HG03457 (cell line): Measurements from ENCODE around the gene CRLF2.
"Not testable (repeated sequence)": the region's sequence is repeated elsewhere in the genome, so short reads cannot be mapped to it uniquely, and the experiment has no call there.

Source experiments
- ATAC-seq: cut with Tn5 transposase; IDR thresholded peaks from one replicate; pipeline ENCODE4 v1.9.1; 2021; ENCODE audit warnings: moderate number of reproducible peaks; ENCODE audit not compliant: unreplicated experiment

CRLF2 gene

DNA sequence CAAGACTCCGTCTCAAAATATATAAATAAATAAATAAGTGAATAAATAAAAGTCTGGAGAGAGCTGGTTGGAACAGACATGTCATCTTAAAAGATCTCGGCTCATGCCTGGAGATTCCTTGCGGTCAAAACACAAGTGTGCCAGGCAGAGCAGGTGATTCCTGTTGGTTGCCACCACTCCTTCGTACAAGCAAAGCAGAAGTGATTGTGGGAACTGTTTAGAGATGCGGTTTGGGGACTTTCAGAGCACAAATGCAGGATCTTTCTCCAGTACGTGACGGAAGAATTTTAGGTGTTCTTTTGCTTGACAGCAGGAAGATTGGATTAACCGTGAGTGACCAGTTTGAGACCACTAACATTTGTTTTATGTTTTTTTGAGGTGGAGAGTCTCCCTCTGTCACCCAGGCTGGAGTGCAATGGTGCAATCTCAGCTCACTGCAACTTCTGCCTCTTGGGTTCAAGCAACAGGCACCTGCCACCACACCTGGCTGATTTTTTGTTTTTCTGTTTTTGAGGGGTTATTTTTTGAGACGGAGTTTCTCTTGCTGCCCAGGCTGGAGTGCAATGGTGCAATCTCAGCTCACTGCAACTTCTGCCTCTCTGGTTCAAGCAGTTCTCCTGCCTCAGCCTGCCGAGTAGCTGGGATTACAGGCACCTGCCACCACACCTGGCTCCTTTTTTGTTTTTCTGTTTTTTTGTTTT lies 2.8 kb upstream of the CRLF2 start:
- ATAC-seq, result no peak

GRCh38 chrX:1213971-1214370 lies 1.5 kb upstream of the CRLF2 start:
- no peak for ATAC-seq

- ATAC-seq, result no peak
Observed at GRCh38 chrX:1210844-1211243, 1.6 kb downstream of the CRLF2 start.

DNA sequence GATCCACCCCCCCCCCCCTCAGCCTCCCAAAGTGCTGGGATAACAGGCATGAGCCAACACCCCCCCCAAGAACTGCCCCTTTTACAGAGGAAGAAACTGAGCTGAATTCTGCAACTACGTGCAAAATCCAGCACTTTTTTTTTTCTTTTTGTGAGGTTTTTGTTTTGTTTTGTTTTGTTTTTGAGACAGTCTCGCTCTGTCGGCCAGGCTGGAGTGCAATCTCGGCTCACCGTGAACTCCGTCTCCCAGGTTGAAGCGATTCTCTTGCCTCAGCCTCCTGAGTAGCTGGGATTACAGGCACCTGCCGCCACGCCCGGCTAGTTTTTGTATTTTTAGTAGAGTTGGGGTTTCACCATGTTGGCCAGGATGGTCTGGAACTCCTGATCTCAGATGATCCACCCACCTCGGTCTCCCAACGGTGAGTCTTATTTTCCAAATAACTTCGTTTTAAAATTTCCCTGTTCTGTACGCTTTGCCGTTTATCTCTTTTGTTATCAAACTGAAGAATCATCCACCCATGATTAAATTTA lies 4.9 kb downstream of the CRLF2 start:
- no peak for ATAC-seq

- no peak for ATAC-seq
Observed at GRCh38 chrX:1205681-1206611, 6.5 kb downstream of the CRLF2 start.

GRCh38 chrX:1202251-1202650 lies 10.2 kb downstream of the CRLF2 start:
- no peak for ATAC-seq

DNA sequence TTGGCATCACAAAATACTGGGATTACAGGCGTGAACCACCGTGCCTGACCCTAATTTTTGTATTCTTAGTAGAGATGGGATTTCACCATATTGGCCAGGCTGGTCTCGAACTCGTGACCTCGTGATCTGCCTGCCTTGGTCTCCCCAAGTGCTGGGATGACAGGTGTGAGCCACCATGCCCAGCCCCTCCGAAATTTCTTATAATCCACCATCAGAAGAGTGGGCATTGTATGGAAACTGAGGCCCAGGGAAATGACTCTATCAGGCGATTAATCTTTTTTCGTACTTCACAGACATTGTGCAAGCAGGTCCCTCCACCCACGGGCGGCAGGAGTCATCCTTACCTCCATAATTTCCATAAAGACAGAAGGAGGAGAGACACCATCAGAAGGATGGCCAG lies 16.0 kb downstream of the CRLF2 start:
- ATAC-seq, result no peak

DNA sequence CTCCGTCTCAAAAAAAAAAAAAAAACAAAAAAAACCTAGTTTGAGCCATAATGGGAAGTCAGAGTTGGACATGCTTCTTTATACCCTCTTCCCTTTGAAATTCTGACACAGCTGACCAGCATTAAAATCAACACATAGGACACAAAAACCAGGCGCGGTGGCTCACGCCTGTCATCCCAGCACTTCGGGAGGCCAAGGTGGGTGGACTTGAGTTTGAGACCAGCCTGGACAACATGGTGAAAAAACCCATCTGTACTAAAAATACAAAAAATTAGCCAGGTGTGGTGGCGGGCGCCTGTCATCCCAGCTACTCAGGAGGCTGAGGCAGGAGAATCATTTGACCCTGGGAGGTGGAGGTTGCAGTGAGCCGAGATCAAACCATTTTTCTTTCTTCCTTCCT lies 20.3 kb downstream of the CRLF2 start:
- ATAC-seq, result not testable (repeated sequence)

DNA sequence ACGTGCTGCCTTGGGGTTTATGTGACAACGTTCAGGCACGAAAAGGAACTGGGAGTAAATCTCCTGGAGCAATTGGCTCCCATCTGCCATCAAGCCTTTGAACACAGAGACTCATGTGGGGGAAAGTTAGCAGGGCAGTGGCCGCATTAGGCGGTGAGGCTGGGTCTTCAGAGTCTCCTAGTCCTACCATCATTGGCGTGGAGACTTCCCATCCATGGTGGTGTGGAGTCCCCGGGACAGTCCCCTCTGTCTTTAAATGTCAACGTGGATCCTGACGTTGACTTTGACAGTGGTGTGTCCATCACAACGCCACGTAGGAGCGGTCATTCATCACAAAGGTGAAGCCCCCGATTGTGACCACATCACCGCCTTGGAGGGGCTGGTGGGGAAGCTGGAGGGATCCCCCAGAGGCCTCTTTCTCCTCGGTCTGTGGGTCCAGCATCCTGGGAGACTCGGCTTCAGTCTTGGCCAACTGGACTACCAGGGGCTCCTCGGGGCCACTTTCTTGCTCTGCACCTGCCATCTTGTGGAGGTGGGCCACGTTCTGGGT lies 21.8 kb downstream of the CRLF2 start:
- ATAC-seq, result no peak

DNA sequence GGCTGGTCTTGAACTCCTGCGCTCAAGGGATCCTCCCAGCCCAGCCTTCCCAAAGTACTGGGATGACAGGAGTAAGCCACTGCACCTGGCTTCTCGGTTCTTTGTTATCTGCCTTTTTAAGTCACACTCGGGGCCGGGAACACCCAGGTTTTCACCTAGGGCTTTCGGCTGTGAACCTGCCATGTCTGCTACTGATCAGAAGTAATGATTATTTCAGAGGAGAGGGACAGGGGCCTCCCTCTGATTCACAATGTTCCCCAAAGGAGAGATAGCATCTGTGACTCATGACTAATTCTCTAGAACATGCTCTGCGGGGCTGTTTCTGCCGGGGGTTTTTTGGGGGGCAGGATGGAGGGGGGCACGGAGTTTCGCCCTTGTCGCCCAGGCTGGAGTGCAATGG lies 26.9 kb downstream of the CRLF2 start:
- no peak for ATAC-seq

DNA sequence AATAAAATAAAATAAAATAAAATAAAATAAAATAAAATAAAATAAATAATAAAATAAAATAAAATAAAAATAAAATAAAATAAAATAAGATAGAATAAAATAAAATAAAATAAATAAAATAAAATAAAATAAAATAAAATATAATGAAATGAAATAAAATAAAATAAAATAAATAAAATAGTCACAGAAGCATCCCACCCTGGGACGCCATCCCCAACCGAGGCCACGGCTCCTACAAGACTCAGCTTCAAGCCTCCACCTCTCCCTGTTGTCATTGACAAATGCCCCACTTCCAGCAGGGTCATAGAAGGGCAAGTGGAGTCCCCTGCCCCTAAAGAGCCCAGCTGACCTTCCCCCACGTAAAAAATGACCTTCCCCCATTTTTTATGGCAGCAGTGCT lies 30.2 kb downstream of the CRLF2 start:
- ATAC-seq, result no peak

DNA sequence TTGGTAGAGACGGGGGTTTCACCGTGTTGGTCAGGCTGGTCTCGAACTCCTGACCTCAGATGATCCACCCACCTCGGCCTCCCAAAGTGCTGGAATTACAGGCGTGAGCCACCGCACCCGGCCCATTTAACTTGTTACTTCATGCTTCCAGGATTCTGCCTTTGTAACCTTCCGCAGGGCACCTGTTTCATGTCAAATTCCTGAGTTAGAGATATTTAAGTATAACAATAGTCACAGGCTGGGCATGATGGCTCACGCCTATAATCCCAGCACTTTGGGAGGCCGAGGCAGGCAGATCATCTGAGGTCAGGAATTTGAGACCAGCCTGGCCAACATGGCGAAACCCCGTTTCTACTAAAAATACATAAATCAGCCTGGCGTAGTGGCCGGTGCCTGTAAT lies 30.8 kb downstream of the CRLF2 start:
- ATAC-seq, result not testable (repeated sequence)

- no peak for ATAC-seq
Observed at GRCh38 chrX:1181170-1181569, 31.3 kb downstream of the CRLF2 start.

DNA sequence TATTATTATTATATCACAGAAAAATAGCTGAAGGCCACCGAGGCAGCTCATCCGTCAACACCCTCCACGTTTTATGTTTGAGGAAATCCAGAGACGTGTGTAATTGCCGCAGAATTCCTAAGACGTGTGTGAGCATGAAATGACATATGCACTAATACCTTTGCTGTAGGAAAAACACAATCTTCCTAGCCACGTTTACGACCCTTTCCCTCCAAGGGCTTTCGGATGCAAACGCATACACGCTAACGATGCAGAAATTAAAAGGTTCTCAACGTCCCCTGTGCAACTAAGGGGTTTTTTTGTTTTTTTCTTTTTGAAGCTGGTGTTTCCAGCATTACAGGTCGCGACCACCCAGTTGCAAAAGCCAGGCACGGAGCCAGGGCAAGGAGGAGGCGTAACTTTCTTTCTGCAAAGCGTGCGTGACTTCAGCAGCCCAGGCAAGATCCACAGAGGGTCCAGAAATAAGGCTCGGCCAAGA lies 33.8 kb downstream of the CRLF2 start:
- ATAC-seq, result no peak

GRCh38 chrX:1176531-1177320 lies 35.7 kb downstream of the CRLF2 start:
- not testable (repeated sequence) for ATAC-seq

- not testable (repeated sequence) for ATAC-seq
Observed at GRCh38 chrX:1174609-1175545, 37.6 kb downstream of the CRLF2 start.

DNA sequence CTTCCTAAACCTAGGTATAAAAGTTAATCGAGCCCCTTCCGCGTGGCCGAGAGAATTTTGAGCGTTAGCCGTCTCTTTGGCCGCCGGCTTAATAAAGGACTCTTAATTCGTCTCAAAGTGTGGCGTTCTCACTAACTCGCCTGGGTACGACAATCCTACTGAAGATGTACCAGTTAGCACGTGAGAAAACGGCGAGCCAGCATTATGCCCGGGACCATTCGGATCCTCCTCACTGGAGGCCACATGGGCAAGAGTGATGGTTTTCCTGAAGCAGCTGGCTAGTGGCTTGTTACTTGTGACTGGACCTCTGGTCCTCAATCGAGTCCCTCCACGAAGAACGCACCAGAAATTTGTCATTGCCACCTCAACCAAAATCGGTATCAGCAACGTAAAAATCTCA lies 39.0 kb downstream of the CRLF2 start:
- not testable (repeated sequence) for ATAC-seq

DNA sequence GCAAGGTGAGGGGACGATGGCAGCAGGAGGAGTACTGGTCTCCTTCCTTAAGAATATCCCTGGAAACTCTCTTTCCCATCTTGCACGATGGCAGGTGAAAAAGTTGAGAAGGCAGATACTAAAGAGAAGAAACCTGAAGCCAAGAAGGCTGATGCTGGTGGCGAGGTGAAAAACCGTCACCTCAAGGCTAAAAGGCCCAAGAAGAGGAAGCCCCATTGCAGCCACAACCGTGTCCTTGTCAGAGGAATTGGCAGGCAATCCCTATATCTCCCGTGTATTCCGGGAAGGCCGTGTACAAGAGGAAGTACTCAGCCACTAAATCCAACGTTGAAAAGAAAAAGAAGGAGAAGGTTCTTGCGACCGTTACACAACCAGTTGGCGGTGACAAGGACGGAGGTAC lies 40.0 kb downstream of the CRLF2 start:
- ATAC-seq, result no peak

DNA sequence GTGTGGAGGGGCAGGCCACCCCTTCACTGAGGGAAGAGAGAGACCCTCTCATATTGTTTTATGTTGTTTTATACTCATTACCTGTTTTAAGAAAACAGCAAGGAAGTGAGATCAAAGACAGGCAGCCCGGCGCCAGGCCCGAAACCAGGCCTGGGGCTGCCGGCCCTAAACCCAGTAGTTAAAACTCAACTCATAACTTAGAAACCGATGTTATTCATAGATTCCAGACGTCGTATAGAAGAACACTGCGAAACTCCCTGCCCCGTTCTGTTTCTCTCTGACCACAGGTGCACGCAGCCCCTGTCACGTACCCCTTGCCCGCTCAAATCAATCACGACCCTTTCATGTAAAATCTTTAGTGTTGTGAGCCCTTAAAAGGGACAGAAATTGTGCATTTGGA lies 40.5 kb downstream of the CRLF2 start:
- not testable (repeated sequence) for ATAC-seq

- no peak for ATAC-seq
Observed at GRCh38 chrX:1170243-1170642, 42.2 kb downstream of the CRLF2 start.
